H1 (cell line): ENCODE measurements around the gene IL18BP. TPM values are rescaled to one million over a fixed set of nuclear protein-coding genes. Genes with fewer than 3 reads are reported as not detected.

Experiments used
- CTCF ChIA-PET: fragments of 300-600 bp; sonication (Branson Sonifier 250); formaldehyde crosslinking; loops from one replicate; lab custom pipeline; 2021; ENCODE audit not compliant: partially characterized antibody; lab: Charles Lee
- POLR2A ChIA-PET: fragments of 300-600 bp; sonication (Branson Sonifier 250); formaldehyde crosslinking; loops from one replicate; lab custom pipeline; 2021; ENCODE audit warnings: inconsistent platforms; ENCODE audit not compliant: partially characterized antibody; lab: Charles Lee
- DNase-seq, 2 experiments: peaks; one replicate each; pipeline versions ENCODE4 v3.0.0 to v3.0.0-alpha.2; 2010 to 2022; ENCODE audit warnings: low spot score in 2 of 2, low read depth in 1 of 2, mixed read lengths in 1 of 2
- FAIRE-seq: peaks from 2 replicates; lab custom pipeline; 2011; peaks lifted over from hg19 to GRCh38; lab: Jason Lieb, UNC
- H2AFZ ChIP-seq: 2 replicates; pipeline ENCODE4 v1.8.1; 2012; ENCODE audit warnings: low read length, inconsistent platforms
- H2AK5ac ChIP-seq: 2 replicates; pipeline ENCODE4 v1.6.1; 2013; ENCODE audit warnings: low read depth, low read length
- H2BK120ac ChIP-seq: replicated peaks from 2 replicates; pipeline ENCODE3; 2013; ENCODE audit warnings: low read depth, low read length, inconsistent platforms
- H2BK12ac ChIP-seq: 2 replicates; pipeline ENCODE4 v1.6.1; 2013; ENCODE audit warnings: low read depth, low read length
- H2BK15ac ChIP-seq: 2 replicates; pipeline ENCODE4 v1.6.1; 2013; ENCODE audit warnings: low read length
- H2BK20ac ChIP-seq: 2 replicates; pipeline ENCODE4 v1.6.1; 2013; ENCODE audit warnings: low read length
- H2BK5ac ChIP-seq: 2 replicates; pipeline ENCODE4 v1.6.1; 2013; ENCODE audit warnings: low read depth, low read length
- H3K14ac ChIP-seq: 2 replicates; pipeline ENCODE4 v1.6.1; 2013; ENCODE audit warnings: inconsistent platforms; ENCODE audit not compliant: insufficient read length
- H3K18ac ChIP-seq: 2 replicates; pipeline ENCODE4 v1.6.1; 2013; ENCODE audit warnings: low read length; ENCODE audit errors: extremely low read depth
- H3K23ac ChIP-seq: 2 replicates; pipeline ENCODE4 v1.6.1; 2013; ENCODE audit warnings: inconsistent platforms; ENCODE audit not compliant: insufficient read length
- H3K23me2 ChIP-seq: 2 replicates; pipeline ENCODE4 v1.6.1; 2013; ENCODE audit warnings: low read depth, low read length
- H3K27ac ChIP-seq: 2 replicates; pipeline ENCODE4 v1.6.1; 2011; ENCODE audit warnings: low read depth, low read length, inconsistent platforms
- H3K27me3 ChIP-seq, 4 experiments: replicated peaks in 1 of 4; 1 replicate in 1 of 4; 2 replicates in 3 of 4; pipeline versions ENCODE4 v1.6.1 to v1.8.1; 2011 to 2013; ENCODE audit warnings: low read length in 3 of 4, mild to moderate bottlenecking in 3 of 4, inconsistent platforms in 2 of 4, mixed read lengths in 2 of 4, moderate library complexity in 1 of 4; ENCODE audit not compliant: control insufficient read depth in 3 of 4, insufficient read depth in 3 of 4; ENCODE audit errors: extremely low read depth in 1 of 4
- H3K36me3 ChIP-seq, 4 experiments: 2 replicates each; pipeline versions ENCODE4 v1.6.1 to v1.8.1; 2011 to 2013; ENCODE audit warnings: mild to moderate bottlenecking in 4 of 4, low read length in 3 of 4, moderate library complexity in 2 of 4, control low read depth in 1 of 4, inconsistent platforms in 1 of 4; ENCODE audit not compliant: insufficient read depth in 4 of 4, control insufficient read depth in 2 of 4
- H3K4ac ChIP-seq: replicated peaks from 2 replicates; pipeline ENCODE3; 2013; ENCODE audit warnings: low read length, low read depth, mixed read lengths, inconsistent platforms; ENCODE audit not compliant: insufficient read length
- H3K4me1 ChIP-seq, 4 experiments: replicated peaks in 1 of 4; 1 replicate in 1 of 4; 2 replicates in 3 of 4; pipeline versions ENCODE4 v1.6.1 to v1.8.1; 2011 to 2013; ENCODE audit warnings: low read length in 3 of 4, inconsistent platforms in 2 of 4, mixed read lengths in 1 of 4; ENCODE audit not compliant: insufficient read depth in 4 of 4, control insufficient read depth in 3 of 4
- H3K4me2 ChIP-seq, 2 experiments: 2 replicates each; pipeline versions ENCODE4 v1.6.1 to v1.8.1; 2011 to 2013; ENCODE audit warnings: low read depth in 2 of 2, low read length in 2 of 2, control low read depth in 1 of 2, inconsistent platforms in 1 of 2, mild to moderate bottlenecking in 1 of 2; ENCODE audit not compliant: insufficient read depth in 1 of 2
- H3K4me3 ChIP-seq, 4 experiments: fragments of 200-600, 300-600 bp in 1 of 4; sonication (generic), shearing (Covaris generic), sonication (Bioruptor Twin) in 1 of 4; 2 replicates each; pipeline versions ENCODE4 v1.5.1 to v1.8.1; 2011 to 2016; ENCODE audit warnings: low read length in 4 of 4, low read depth in 3 of 4, control low read depth in 2 of 4, inconsistent platforms in 2 of 4, mild to moderate bottlenecking in 2 of 4, mixed read lengths in 1 of 4, moderate library complexity in 1 of 4; ENCODE audit not compliant: insufficient read depth in 2 of 4; ENCODE audit errors: extremely low read depth in 1 of 4
- H3K56ac ChIP-seq: replicated peaks from 2 replicates; pipeline ENCODE3; 2013; ENCODE audit warnings: low read depth, mild to moderate bottlenecking, mixed read lengths, low read length, inconsistent platforms; ENCODE audit not compliant: insufficient read length
- H3K79me1 ChIP-seq: 2 replicates; pipeline ENCODE4 v1.6.1; 2013; ENCODE audit warnings: low read depth, low read length, control low read depth
- H3K79me2 ChIP-seq, 2 experiments: 2 replicates each; pipeline versions ENCODE4 v1.6.1 to v1.8.1; 2012 to 2013; ENCODE audit warnings: low read length in 2 of 2, mild to moderate bottlenecking in 2 of 2, inconsistent platforms in 1 of 2; ENCODE audit not compliant: insufficient read depth in 2 of 2, control insufficient read depth in 1 of 2
- H3K9ac ChIP-seq, 4 experiments: replicated peaks in 1 of 4; 1 replicate in 1 of 4; 2 replicates in 3 of 4; pipeline versions ENCODE4 v1.6.1 to v1.8.1; 2011 to 2013; ENCODE audit warnings: low read depth in 3 of 4, low read length in 3 of 4, control low read depth in 2 of 4, mild to moderate bottlenecking in 2 of 4, moderate library complexity in 2 of 4, inconsistent platforms in 1 of 4; ENCODE audit errors: extremely low read depth in 1 of 4
- H3K9me3 ChIP-seq, 2 experiments: 2 replicates each; pipeline versions ENCODE4 v1.6.1 to v1.8.1; 2012 to 2013; ENCODE audit warnings: mild to moderate bottlenecking in 2 of 2, moderate library complexity in 2 of 2, control low read depth in 1 of 2, inconsistent platforms in 1 of 2, low read depth in 1 of 2, low read length in 1 of 2, mixed read lengths in 1 of 2; ENCODE audit not compliant: insufficient read depth in 2 of 2
- H4K20me1 ChIP-seq, 2 experiments: replicated peaks in 1 of 2; 2 replicates each; pipeline versions ENCODE3 to v1.8.1; 2011 to 2013; ENCODE audit warnings: inconsistent platforms in 2 of 2, low read length in 2 of 2, mild to moderate bottlenecking in 1 of 2; ENCODE audit not compliant: insufficient read depth in 2 of 2, control insufficient read depth in 1 of 2
- H4K5ac ChIP-seq: 2 replicates; pipeline ENCODE4 v1.6.1; 2013; ENCODE audit warnings: low read length, low read depth, mixed read lengths, inconsistent platforms; ENCODE audit not compliant: insufficient read length
- H4K8ac ChIP-seq: 2 replicates; pipeline ENCODE4 v1.8.0; 2013; ENCODE audit warnings: mild to moderate bottlenecking, moderate library complexity, low read length, inconsistent platforms; ENCODE audit not compliant: insufficient read depth; ENCODE audit errors: extremely low read depth
- H4K91ac ChIP-seq: replicated peaks from 2 replicates; pipeline ENCODE3; 2013; ENCODE audit warnings: low read length, mixed read lengths, inconsistent platforms; ENCODE audit not compliant: insufficient read length
- BCL11A ChIP-seq, 2 experiments: IDR thresholded peaks; one replicate each; pipeline ENCODE4 v1.6.1; 2011; ENCODE audit warnings: low read depth in 2 of 2, low read length in 2 of 2, mild to moderate bottlenecking in 2 of 2
- BRCA1 ChIP-seq: IDR thresholded peaks from 2 replicates; pipeline ENCODE4 v1.6.1; 2012; ENCODE audit warnings: low read depth, low read length, improper control_type of control experiment
- HDAC2 ChIP-seq, 2 experiments: fragments of 300-600 bp in 1 of 2; sonication (generic) in 1 of 2; IDR thresholded peaks; 2 replicates each; pipeline ENCODE4 v1.6.1; 2011 to 2012; ENCODE audit warnings: low read depth in 2 of 2, low read length in 2 of 2, mild to moderate bottlenecking in 2 of 2, moderate library complexity in 2 of 2, borderline replicate concordance in 1 of 2, inconsistent platforms in 1 of 2
- HDAC6 ChIP-seq: IDR thresholded peaks from one replicate; pipeline ENCODE4 v1.7.1; 2012; ENCODE audit warnings: low read depth, mild to moderate bottlenecking, inconsistent platforms, low read length, moderate library complexity
- MAX ChIP-seq: IDR thresholded peaks from 2 replicates; pipeline ENCODE4 v1.6.1; 2012; ENCODE audit warnings: inconsistent platforms
- RNF2 ChIP-seq: fragments of 200-900, 300-1000 bp; sonication (generic); IDR thresholded peaks from 2 replicates; pipeline ENCODE4 v1.7.1; 2016; ENCODE audit warnings: borderline replicate concordance, low read depth, mild to moderate bottlenecking, antibody characterized with exemption, low read length; ENCODE audit not compliant: poor library complexity, severe bottlenecking; ENCODE audit errors: missing control alignments
- TBP ChIP-seq: IDR thresholded peaks from 2 replicates; pipeline ENCODE4 v1.6.1; 2011; ENCODE audit warnings: low read depth, low read length, improper control_type of control experiment
- WGBS, 2 experiments: shearing (Covaris generic) in 1 of 2; methylation state at CpG; one replicate each; pipeline versions ENCODE4 v1.1.6 to v1.1.7; 2013 to 2015; ENCODE audit warnings: low lambda C conversion rate in 2 of 2, mixed read lengths in 2 of 2, inconsistent platforms in 1 of 2, low coverage in 1 of 2, missing lambda C conversion rate in 1 of 2; ENCODE audit not compliant: insufficient replicate concordance in 2 of 2, insufficient coverage in 1 of 2, insufficient read length in 1 of 2; ENCODE audit errors: extremely low coverage in 1 of 2, missing lambda C conversion rate in 1 of 2; 5-methylcytosine and 5-hydroxymethylcytosine counted together
- polyA plus RNA-seq, 7 experiments: library from polyadenylated mRNA; depleted of rRNA in 3 of 7; stranded (reverse) in 5 of 7; unstranded in 2 of 7; fragments of >200 nt in 5 of 7; fragments of 200-250 nt in 2 of 7; gene quantifications; 1 replicate in 5 of 7; 2 replicates in 1 of 7; 4 replicates in 1 of 7; pipeline versions ENCODE4 v1.2.1 to v1.2.3, GENCODE V29; 2011 to 2013; ENCODE audit warnings: missing spikeins in 2 of 7, mixed read lengths in 2 of 7
- total RNA-seq: library from RNA; stranded (reverse); fragmentation: NEBNext Ultra II Directional; extraction: Animal tissue kit (Norgen Biotek cat#: 25700); gene quantifications from 2 replicates; pipeline ENCODE4 v1.2.1, GENCODE V29; 2021

The IL18BP gene
- total and polyA plus RNA-seq, 2 of the 8 experiments (the other 6 are each of a cell fraction or from before 2014, with no cell fraction given) = 9.8 to 17.0 TPM

GRCh38 chr11:72007089-72007476 lies 8.4 kb downstream of the IL18BP start:
- Histone ChIP-seq H2BK12ac (no peak overlapping the region), H3K4me3 (no peak overlapping the region), H2BK5ac (no peak overlapping the region), H4K5ac (no peak overlapping the region), H3K79me1 (no peaks in the 10 kb centered on the region), H2BK15ac (no peak overlapping the region), H2BK20ac (no peak overlapping the region), H4K20me1 (peaks cover 28 to 37% of the 10 kb centered on the region in 2 experiments), H3K4me2 (no peak overlapping the region), H3K56ac (no peak overlapping the region), H3K4me1 (no peaks in the 10 kb centered on the region), H3K4ac (no peak overlapping the region), H3K23me2 (no peaks in the 10 kb centered on the region), H4K91ac (no peak overlapping the region), H2AFZ (no peak overlapping the region), H3K27ac (no peak overlapping the region), H4K8ac (no peak overlapping the region)
- POLR2A ChIA-PET = interaction anchor here (1.0 to 2.0 kb wide), 3 partner anchors 8 to 17 kb away, joined by 3 to 6 read pairs (median 5); partner anchors contain the start of gene IL18BP
- 97% methylated on average over 15 of the region's 15 CpGs; no CpG with 5 or more reads in 1 of the 2 experiments for WGBS, 2 experiments
- CTCF ChIA-PET = interaction anchor here (1.1 to 3.2 kb wide), 5 partner anchors 9 to 152 kb away, joined by 3 to 17 read pairs (median 3); partner anchors contain the start of gene IL18BP
- TF ChIP-seq BRCA1 = no peak
- no peak for TF ChIP-seq BCL11A (IDR thresholded peaks at IDR 0.05; ENCODE audit: low read depth in 2 of 2, low read length in 2 of 2)
- TF ChIP-seq RNF2 = no peak
- TF ChIP-seq HDAC2 (IDR thresholded peaks at IDR 0.05; ENCODE audit: borderline replicate concordance in 1 of 2, low read depth in 2 of 2, low read length in 2 of 2) = no peak
- TF ChIP-seq MAX = no peak
- TF ChIP-seq TBP = no peak
- no peak for TF ChIP-seq HDAC6
- TF ChIP-seq, all 59 proteins: peak for 0
- FAIRE-seq (no peak), DNase-seq (no peak)
- H2BK120ac ChIP-seq = no peak overlapping the region
- H3K27me3 ChIP-seq = no peaks in the 10 kb centered on the region
- no peak overlapping the region for H3K23ac ChIP-seq
- no peaks in the 10 kb centered on the region for H3K79me2 ChIP-seq
- no peaks in the 10 kb centered on the region for H3K9me3 ChIP-seq
- no peak overlapping the region for H3K9ac ChIP-seq
- peaks cover 44 to 90% (median 72%) of the 10 kb centered on the region in 4 experiments for H3K36me3 ChIP-seq
- H2AK5ac ChIP-seq = no peak overlapping the region
- H3K14ac ChIP-seq = no peak overlapping the region
- no peak overlapping the region for H3K18ac ChIP-seq
